T-cell (primary cell): ENCODE data around the gene ERC2. TPM values are rescaled to one million over a fixed set of nuclear protein-coding genes. Genes with fewer than 3 reads are reported as not detected.

ENCODE experiments used
- ATAC-seq, 4 experiments: fragments of 200-7000 bp in 3 of 4; fragments of 150-1000 bp in 1 of 4; cut with Tn5 transposase; replicated peaks in 1 of 4; 1 replicate in 3 of 4; 2 replicates in 1 of 4; pipeline ENCODE4 v1.10.0; 2021; ENCODE audit warnings: moderate library complexity in 3 of 4, mild to moderate bottlenecking in 2 of 4, moderate number of reproducible peaks in 1 of 4
- CTCF ChIA-PET, 2 donors: fragments of 300-600 bp; sonication (Branson Sonifier 250); formaldehyde crosslinking; loops; one replicate each; lab custom pipeline; 2022; ENCODE audit warnings: antibody characterized with exemption in 2 of 2; lab: Charles Lee
- POLR2A ChIA-PET, 2 donors: fragments of 300-600 bp; sonication (Branson Sonifier 250); formaldehyde crosslinking; loops; one replicate each; lab custom pipeline; 2022; ENCODE audit warnings: antibody characterized with exemption in 2 of 2; lab: Charles Lee
- DNase-seq, 35 experiments: peaks; one replicate each; pipeline versions ENCODE4 v3.0.0 to v3.0.0-alpha.2; 2013 to 2023
- H3K27ac ChIP-seq: one replicate; pipeline ENCODE4 v1.5.1; 2013; ENCODE audit warnings: low read length
- H3K27me3 ChIP-seq, 2 experiments: replicated peaks in 1 of 2; 1 replicate in 1 of 2; 2 replicates in 1 of 2; pipeline versions ENCODE4 v1.6.1 to v1.7.0; 2013; ENCODE audit warnings: low read length in 1 of 2, mixed read lengths in 1 of 2; ENCODE audit not compliant: control insufficient read depth in 2 of 2, insufficient read depth in 2 of 2; ENCODE audit errors: extremely low read depth in 1 of 2
- H3K36me3 ChIP-seq, 2 donors: 1 replicate in 1 of 2; 2 replicates in 1 of 2; pipeline versions ENCODE4 v1.6.1 to v1.7.0; 2013; ENCODE audit warnings: low read length in 1 of 2; ENCODE audit not compliant: control insufficient read depth in 2 of 2, insufficient read depth in 1 of 2; ENCODE audit errors: extremely low read depth in 1 of 2
- H3K4me1 ChIP-seq, 2 experiments: 1 replicate in 1 of 2; 2 replicates in 1 of 2; pipeline versions ENCODE4 v1.6.1 to v1.7.0; 2013; ENCODE audit warnings: low read length in 2 of 2, mixed read lengths in 1 of 2; ENCODE audit not compliant: insufficient read depth in 2 of 2, control insufficient read depth in 1 of 2; ENCODE audit errors: extremely low read depth in 1 of 2
- H3K4me3 ChIP-seq, 2 donors: 1 replicate in 1 of 2; 2 replicates in 1 of 2; pipeline versions ENCODE4 v1.5.1 to v1.7.0; 2013; ENCODE audit warnings: mild to moderate bottlenecking in 2 of 2, low read length in 1 of 2, moderate library complexity in 1 of 2; ENCODE audit not compliant: control insufficient read depth in 1 of 2; ENCODE audit errors: extremely low read depth in 1 of 2
- H3K9me3 ChIP-seq: 2 replicates; pipeline ENCODE4 v1.7.0; 2013
- H3K27ac Mint-ChIP-seq, 2 donors: one replicate each; pipeline ENCODE4 v1.8.0; 2020 to 2021; ENCODE audit warnings: mild to moderate bottlenecking in 2 of 2, mixed read lengths in 2 of 2
- H3K27me3 Mint-ChIP-seq, 2 donors: one replicate each; pipeline ENCODE4 v1.8.0; 2021 to 2022; ENCODE audit warnings: mixed read lengths in 2 of 2
- H3K36me3 Mint-ChIP-seq: one replicate; pipeline ENCODE4 v1.8.0; 2021; ENCODE audit warnings: mixed read lengths
- H3K4me1 Mint-ChIP-seq, 3 donors: one replicate each; pipeline ENCODE4 v1.8.0; 2020 to 2022; ENCODE audit warnings: mixed read lengths in 3 of 3, mild to moderate bottlenecking in 1 of 3
- H3K4me3 Mint-ChIP-seq, 3 donors: one replicate each; pipeline ENCODE4 v1.8.0; 2020 to 2022; ENCODE audit warnings: mild to moderate bottlenecking in 3 of 3, mixed read lengths in 3 of 3, moderate library complexity in 3 of 3
- H3K9me3 Mint-ChIP-seq, 3 donors: one replicate each; pipeline ENCODE4 v1.8.0; 2020 to 2022; ENCODE audit warnings: mixed read lengths in 3 of 3
- WGBS: methylation state at CpG from one replicate; pipeline ENCODE4 v1.1.5; 2013; ENCODE audit warnings: missing lambda C conversion rate; ENCODE audit not compliant: insufficient coverage; 5-methylcytosine and 5-hydroxymethylcytosine counted together
- total RNA-seq, 35 experiments: library from RNA in 6 of 35; stranded (reverse) in 6 of 35; fragments of 120-200 nt in 1 of 35; gene quantifications; one replicate each; pipeline versions ENCODE4 v1.2.1 to v1.2.4 and lab custom pipeline; 2013 to 2026

ERC2 gene
- total RNA-seq, 5 donors from 2014 or later (not counting 1 experiment from before 2014, with no cell fraction given), result not detected

DNA sequence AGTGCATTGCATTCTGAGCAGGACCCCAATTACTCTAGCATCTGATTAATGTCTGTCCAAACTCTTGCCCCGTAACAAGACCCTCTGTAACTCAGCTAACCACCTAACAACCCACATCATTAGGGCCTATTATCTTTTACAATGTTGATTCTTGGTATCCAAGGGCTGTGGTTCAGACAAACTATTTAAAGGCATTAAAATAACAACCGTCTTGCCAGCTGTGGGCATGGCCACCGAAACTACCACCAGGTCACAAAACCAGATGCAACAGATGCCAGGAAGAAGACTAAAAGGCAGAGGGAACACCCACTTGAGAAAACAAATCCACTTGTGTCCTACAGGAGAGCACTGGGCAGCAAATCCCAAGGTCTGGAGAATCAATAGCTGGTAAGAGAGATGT is 262.9 kb downstream of the ERC2 start:
- no peak overlapping the region for H3K27ac Mint-ChIP-seq
- peaks cover 0 to 2% of the 10 kb centered on the region in 2 experiments for H3K27me3 ChIP-seq
- POLR2A ChIA-PET, result no interaction called here
- no peak for DNase-seq
- no peaks in the 10 kb centered on the region for H3K4me1 Mint-ChIP-seq
- CTCF ChIA-PET, result no interaction called here
- H3K27ac ChIP-seq, result no peak overlapping the region
- no peaks in the 10 kb centered on the region for H3K36me3 ChIP-seq
- no CpG with 5 or more reads among the region's 3 CpGs for WGBS
- no peaks in the 10 kb centered on the region for H3K9me3 ChIP-seq
- H3K36me3 Mint-ChIP-seq, result no peaks in the 10 kb centered on the region
- H3K4me3 Mint-ChIP-seq, result no peak overlapping the region
- H3K9me3 Mint-ChIP-seq, result no peaks in the 10 kb centered on the region
- H3K27me3 Mint-ChIP-seq, result peaks cover 6 to 12% of the 10 kb centered on the region in 2 donors
- no peaks in the 10 kb centered on the region for H3K4me1 ChIP-seq
- no peak for ATAC-seq
- H3K4me3 ChIP-seq, result no peak overlapping the region

DNA sequence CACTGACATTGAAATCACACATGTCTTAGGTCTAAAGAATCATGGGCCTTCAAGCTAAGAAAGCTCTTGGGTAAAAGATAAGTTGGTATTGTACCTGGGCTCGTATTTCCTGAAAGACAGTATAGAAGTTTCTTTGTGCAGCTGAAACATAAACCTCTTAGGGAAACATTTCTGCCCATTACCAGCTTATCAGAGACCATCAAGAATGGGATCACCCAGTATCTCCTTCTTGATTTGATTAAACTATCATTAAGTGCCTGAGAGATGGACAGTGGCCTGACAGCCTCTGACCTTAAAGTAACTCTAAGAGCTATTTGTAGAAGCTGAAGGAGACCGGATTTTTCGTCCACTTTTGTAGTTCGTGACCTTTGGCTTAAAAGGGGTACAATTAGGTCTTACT is 265.3 kb downstream of the ERC2 start:
- H3K36me3 ChIP-seq, result no peaks in the 10 kb centered on the region
- no CpG with 5 or more reads among the region's 4 CpGs for WGBS
- CTCF ChIA-PET, result no interaction called here
- H3K4me3 Mint-ChIP-seq, result no peak overlapping the region
- peaks cover 0 to 4% (median 0%) of the 10 kb centered on the region in 3 donors for H3K9me3 Mint-ChIP-seq
- DNase-seq, result no peak
- H3K9me3 ChIP-seq, result no peaks in the 10 kb centered on the region
- H3K4me1 Mint-ChIP-seq, result no peaks in the 10 kb centered on the region
- H3K27ac ChIP-seq, result no peak overlapping the region
- POLR2A ChIA-PET, result no interaction called here
- no peaks in the 10 kb centered on the region for H3K27me3 ChIP-seq
- no peaks in the 10 kb centered on the region for H3K36me3 Mint-ChIP-seq
- peaks cover 6 to 11% of the 10 kb centered on the region in 2 donors for H3K27me3 Mint-ChIP-seq
- no peak overlapping the region for H3K4me3 ChIP-seq
- ATAC-seq, result no peak
- no peaks in the 10 kb centered on the region for H3K4me1 ChIP-seq
- H3K27ac Mint-ChIP-seq, result no peak overlapping the region

DNA sequence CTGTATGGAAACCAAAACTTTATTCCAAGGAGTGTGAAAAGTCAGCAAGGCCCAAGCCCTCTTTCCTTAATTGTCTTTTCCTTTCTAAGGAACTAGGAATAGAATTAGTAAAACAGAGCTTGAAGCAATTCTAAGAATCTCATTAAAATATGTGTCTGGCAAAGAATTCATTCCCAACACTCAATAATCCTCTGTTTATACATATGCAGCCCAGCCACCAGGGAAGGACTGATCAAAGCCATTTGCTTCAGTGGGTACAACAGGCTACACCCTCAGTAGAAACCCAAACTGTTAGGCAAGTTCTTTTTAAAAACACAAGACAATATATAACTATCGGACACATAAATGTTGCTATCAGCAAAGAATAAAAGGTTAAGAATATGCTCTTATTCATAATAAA is 266.9 kb downstream of the ERC2 start:
- H3K4me3 Mint-ChIP-seq, result no peak overlapping the region
- no peaks in the 10 kb centered on the region for H3K9me3 ChIP-seq
- no peaks in the 10 kb centered on the region for H3K36me3 Mint-ChIP-seq
- ChIA-PET CTCF (no interaction called here), POLR2A (no interaction called here)
- H3K9me3 Mint-ChIP-seq, result peaks cover 0 to 8% (median 0%) of the 10 kb centered on the region in 3 donors
- no peak overlapping the region for H3K27ac Mint-ChIP-seq
- no peaks in the 10 kb centered on the region for H3K4me1 Mint-ChIP-seq
- WGBS, result no CpG with 5 or more reads among the region's 1 CpG
- peaks cover 4 to 11% of the 10 kb centered on the region in 2 donors for H3K27me3 Mint-ChIP-seq
- H3K27ac ChIP-seq, result no peak overlapping the region
- H3K4me1 ChIP-seq, result no peaks in the 10 kb centered on the region
- ATAC-seq, result no peak
- DNase-seq, result no peak
- H3K4me3 ChIP-seq, result no peak overlapping the region
- no peaks in the 10 kb centered on the region for H3K36me3 ChIP-seq
- H3K27me3 ChIP-seq, result no peaks in the 10 kb centered on the region

DNA sequence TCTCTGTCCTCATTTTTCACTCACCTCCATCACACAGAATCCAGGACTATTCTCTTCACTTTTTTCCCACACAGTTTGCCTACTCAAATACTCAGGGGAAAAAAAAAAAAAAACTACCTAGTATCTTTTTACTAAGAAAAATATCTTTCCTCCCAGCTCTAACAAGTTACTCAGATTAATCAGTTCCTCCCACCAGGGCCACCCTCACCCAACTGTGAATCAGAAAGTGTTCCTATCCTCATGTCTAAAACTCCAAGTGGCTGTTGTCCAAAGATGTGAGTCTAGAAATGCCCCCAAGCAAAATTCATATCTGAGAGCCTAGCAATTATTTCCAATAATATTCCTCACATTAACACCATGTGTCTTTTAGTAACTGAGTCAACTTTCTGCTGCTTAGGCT is 268.0 kb downstream of the ERC2 start:
- no peaks in the 10 kb centered on the region for H3K4me1 ChIP-seq
- Mint-ChIP-seq H3K27me3 (peaks cover 2 to 11% of the 10 kb centered on the region in 2 donors), H3K27ac (no peak overlapping the region), H3K4me3 (no peak overlapping the region), H3K4me1 (no peaks in the 10 kb centered on the region), H3K36me3 (no peaks in the 10 kb centered on the region), H3K9me3 (peaks cover 0 to 8% (median 0%) of the 10 kb centered on the region in 3 donors)
- no peak overlapping the region for H3K27ac ChIP-seq
- no peak for ATAC-seq
- no peak overlapping the region for H3K4me3 ChIP-seq
- H3K36me3 ChIP-seq, result no peaks in the 10 kb centered on the region
- no peaks in the 10 kb centered on the region for H3K9me3 ChIP-seq
- CTCF ChIA-PET, result no interaction called here
- no peaks in the 10 kb centered on the region for H3K27me3 ChIP-seq
- DNase-seq, result no peak
- POLR2A ChIA-PET, result no interaction called here

DNA sequence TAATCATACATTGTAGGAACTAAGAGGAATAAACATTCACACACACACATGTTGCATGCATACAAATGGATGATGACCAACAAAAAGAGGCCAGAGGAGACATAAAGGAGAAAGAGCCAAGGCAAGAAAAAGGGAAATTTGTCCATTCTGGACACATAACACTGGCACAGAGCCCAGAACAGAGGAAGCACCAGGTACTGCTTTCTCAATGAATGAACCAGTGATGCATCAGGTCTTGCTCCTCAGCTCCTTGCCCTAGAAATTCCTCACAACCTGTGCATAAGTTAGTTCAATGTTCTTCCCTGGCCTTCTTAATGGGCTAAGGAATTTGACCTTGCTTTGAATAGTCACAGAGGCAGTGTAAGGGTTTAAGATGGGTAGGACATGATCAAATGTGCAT is 270.3 kb downstream of the ERC2 start:
- Histone ChIP-seq H3K4me1 (no peaks in the 10 kb centered on the region), H3K27me3 (no peaks in the 10 kb centered on the region), H3K4me3 (no peak overlapping the region), H3K36me3 (no peaks in the 10 kb centered on the region), H3K27ac (no peak overlapping the region), H3K9me3 (no peaks in the 10 kb centered on the region)
- Mint-ChIP-seq H3K4me1 (no peaks in the 10 kb centered on the region), H3K4me3 (no peak overlapping the region), H3K36me3 (no peaks in the 10 kb centered on the region), H3K9me3 (peaks cover 0 to 8% (median 0%) of the 10 kb centered on the region in 3 donors), H3K27ac (no peak overlapping the region), H3K27me3 (peaks cover 0 to 8% of the 10 kb centered on the region in 2 donors)
- ChIA-PET POLR2A (no interaction called here), CTCF (no interaction called here)
- no peak for ATAC-seq
- DNase-seq, result no peak

DNA sequence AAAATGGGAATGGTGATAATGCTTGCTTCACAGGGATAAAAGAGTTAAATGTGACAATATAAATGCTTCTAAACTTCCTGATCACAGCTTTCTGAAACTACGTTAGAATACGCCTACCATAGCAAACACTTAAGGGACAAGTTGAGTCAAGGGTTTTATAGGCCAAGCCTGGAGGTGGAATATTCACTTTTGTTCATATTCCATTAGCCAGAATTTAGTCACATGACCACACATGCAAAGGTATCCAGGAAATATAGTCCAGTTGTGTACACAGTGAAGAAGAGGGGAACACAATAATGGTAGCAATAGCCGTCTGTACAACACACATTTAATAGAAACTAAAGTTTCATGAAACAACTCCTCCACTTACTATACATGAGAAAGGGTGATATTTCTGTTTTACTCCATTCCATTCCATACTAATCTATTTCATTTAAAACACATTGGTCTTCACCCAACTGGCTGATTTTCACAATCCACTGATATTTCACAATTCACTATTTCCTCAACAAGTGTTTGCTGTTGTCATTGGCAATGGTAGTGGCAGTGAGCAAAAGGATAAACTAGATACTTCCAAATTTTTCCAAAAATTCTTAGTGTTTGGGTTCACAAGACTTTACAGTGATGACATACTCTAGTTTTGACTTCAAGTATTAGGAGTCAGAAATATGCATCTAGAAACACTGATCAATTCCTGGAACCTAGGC is 270.9 kb downstream of the ERC2 start:
- Histone ChIP-seq H3K4me1 (no peaks in the 10 kb centered on the region), H3K36me3 (no peaks in the 10 kb centered on the region), H3K27ac (no peak overlapping the region), H3K4me3 (no peak overlapping the region), H3K27me3 (no peaks in the 10 kb centered on the region), H3K9me3 (no peaks in the 10 kb centered on the region)
- H3K9me3 Mint-ChIP-seq, result peaks cover 0 to 8% (median 0%) of the 10 kb centered on the region in 3 donors
- no peaks in the 10 kb centered on the region for H3K36me3 Mint-ChIP-seq
- no CpG with 5 or more reads among the region's 3 CpGs for whole genome bisulfite sequencing
- CTCF ChIA-PET, result no interaction called here
- H3K27ac Mint-ChIP-seq, result no peak overlapping the region
- no peaks in the 10 kb centered on the region for H3K4me1 Mint-ChIP-seq
- DNase-seq, result no peak
- no peak overlapping the region for H3K4me3 Mint-ChIP-seq
- no peak for ATAC-seq
- POLR2A ChIA-PET, result no interaction called here
- H3K27me3 Mint-ChIP-seq, result peaks cover 0 to 8% of the 10 kb centered on the region in 2 donors

DNA sequence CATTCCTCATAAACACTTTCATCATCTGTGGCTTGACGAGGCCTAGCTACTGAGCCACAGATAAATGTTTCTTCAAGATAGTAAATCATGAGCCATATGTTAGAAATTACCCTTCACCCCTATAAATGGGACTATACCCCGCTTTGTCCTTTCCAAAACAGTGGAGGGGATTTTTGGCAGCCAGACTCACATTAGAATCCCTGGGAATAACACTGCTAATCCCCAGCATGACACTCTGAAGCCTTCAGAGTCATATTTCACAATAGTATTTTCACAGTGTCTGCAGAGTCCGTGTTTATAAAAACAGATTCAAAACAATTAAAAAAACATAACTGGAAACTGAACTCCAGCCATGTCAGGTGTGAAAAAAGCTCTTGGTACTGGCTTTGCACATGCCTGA is 271.6 kb downstream of the ERC2 start:
- Histone ChIP-seq H3K4me1 (no peaks in the 10 kb centered on the region), H3K27me3 (no peaks in the 10 kb centered on the region), H3K4me3 (no peak overlapping the region), H3K9me3 (no peaks in the 10 kb centered on the region), H3K36me3 (no peaks in the 10 kb centered on the region), H3K27ac (no peak overlapping the region)
- CTCF ChIA-PET, result no interaction called here
- Mint-ChIP-seq H3K27ac (no peak overlapping the region), H3K4me3 (no peak overlapping the region), H3K9me3 (peaks cover 0 to 8% (median 0%) of the 10 kb centered on the region in 3 donors), H3K36me3 (no peaks in the 10 kb centered on the region), H3K27me3 (peaks cover 0 to 11% of the 10 kb centered on the region in 2 donors), H3K4me1 (no peaks in the 10 kb centered on the region)
- POLR2A ChIA-PET, result no interaction called here
- DNase-seq (no peak), ATAC-seq (no peak)
- WGBS, result 50% methylated on average over 1 of the region's 3 CpGs
